Thyroid gland (tissue), 4 donors: ENCODE measurements around the gene EML5.

Experiments
- CTCF ChIP-seq, 6 experiments: fragments of 200-600 bp in 3 of 6; fragments of 450-650 bp in 3 of 6; sonication (generic) in 3 of 6; IDR thresholded peaks; one replicate each; pipeline ENCODE4 v1.5.1; 2016 to 2019; ENCODE audit warnings: antibody characterized with exemption in 6 of 6, mild to moderate bottlenecking in 2 of 6, inconsistent platforms in 1 of 6, moderate library complexity in 1 of 6
- POLR2A ChIP-seq, 2 donors: fragments of 450-650 bp; IDR thresholded peaks; one replicate each; pipeline ENCODE4 v1.6.1; 2017; ENCODE audit warnings: antibody characterized with exemption in 2 of 2, mild to moderate bottlenecking in 2 of 2, moderate library complexity in 1 of 2

DNA sequence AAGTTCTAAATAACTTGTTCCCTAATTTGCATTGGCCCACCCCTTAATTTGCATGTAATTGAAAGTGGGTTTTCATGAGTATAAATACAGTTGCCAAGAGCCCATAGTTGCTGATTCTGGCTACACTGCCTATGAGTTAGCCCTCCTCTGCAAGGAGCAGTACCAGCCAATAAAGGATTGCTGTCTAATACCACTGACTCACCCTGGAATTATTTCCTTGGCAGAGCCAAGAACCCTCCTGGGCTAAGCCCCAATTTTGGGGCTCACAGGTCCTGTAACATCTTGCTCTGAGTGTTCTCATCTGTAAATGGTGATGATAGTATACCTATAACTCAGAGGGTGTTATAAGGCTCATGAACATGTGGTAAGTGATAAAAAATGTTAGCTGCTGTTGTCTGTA lies 38.5 kb upstream of the EML5 start:
- no peak for TF ChIP-seq CTCF (IDR thresholded peaks at IDR 0.05)
- no peak for TF ChIP-seq POLR2A (IDR thresholded peaks at IDR 0.05)
